Fibroblast of gingiva (primary cell): ENCODE data around the gene C1QTNF2.

Experiments used
- DNase-seq: peaks from one replicate; pipeline ENCODE4 v3.0.0-alpha.2; 2011; ENCODE audit warnings: low read depth

The C1QTNF2 gene

GRCh38 chr5:160303690-160304089, 66.7 kb downstream of the C1QTNF2 start:
- no peak for DNase-seq

GRCh38 chr5:160298189-160298588, 72.2 kb downstream of the C1QTNF2 start:
- no peak for DNase-seq

- no peak for DNase-seq
Measured at GRCh38 chr5:160297776-160298175, 72.7 kb downstream of the C1QTNF2 start.
